ENCODE measurements around the gene SPATA1. TPM values are rescaled to one million over a fixed set of nuclear protein-coding genes. Genes with fewer than 3 reads are reported as not detected.

Gene SPATA1
- total RNA-seq, 2 donors from 2014 or later: 0.67 to 1.5 TPM

DNA sequence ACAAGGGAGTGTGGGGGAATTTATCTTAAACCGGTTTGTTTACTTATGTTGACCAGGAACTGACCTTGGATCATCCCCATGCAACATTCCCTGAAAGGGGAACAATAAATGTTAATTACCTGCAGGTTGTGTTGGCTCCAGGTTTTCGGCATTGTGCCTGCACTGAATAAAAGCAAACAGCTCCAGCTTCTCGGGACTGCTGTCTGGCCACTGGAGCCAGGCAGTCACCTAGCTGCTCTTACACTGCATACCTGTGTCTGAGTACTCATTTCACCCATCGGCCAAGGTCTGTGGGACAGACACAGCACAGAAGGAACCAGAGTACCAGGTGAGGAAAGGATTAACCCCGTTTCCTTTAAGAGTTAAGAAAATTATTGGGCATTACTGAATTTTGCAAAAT is 100.8 kb downstream of the SPATA1 start:
- Histone ChIP-seq H3K4me1 (peaks cover 0 to 20% of the 10 kb centered on the region in 2 donors), H3K27me3 (no peaks in the 10 kb centered on the region), H3K27ac (no peak overlapping the region), H3K4me3 (no peak overlapping the region), H3K9me3 (no peaks in the 10 kb centered on the region), H3K36me3 (no peaks in the 10 kb centered on the region)
- no peak for DNase-seq (ENCODE audit: low spot score)
- TF ChIP-seq CTCF (IDR thresholded peaks at IDR 0.05): no peak

DNA sequence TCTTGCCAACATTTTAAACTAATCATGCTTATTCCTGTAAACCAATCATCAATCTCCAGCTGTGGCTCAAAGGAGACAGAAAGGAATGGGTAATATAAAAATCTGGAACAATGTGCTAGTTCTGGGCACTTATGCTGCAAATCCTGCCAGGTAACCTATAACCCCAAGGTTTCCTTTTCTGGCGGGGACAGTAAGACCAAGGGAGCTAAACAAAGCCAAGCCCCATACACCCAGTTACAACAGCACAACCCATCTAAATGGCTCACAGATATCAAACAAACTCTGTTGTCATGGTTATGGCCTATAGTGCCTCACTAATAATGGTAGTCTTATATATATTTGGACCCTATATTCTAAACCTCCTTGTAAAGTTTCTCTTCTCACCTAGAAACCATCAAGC is 104.9 kb downstream of the SPATA1 start:
- Histone ChIP-seq H3K4me1 (no peaks in the 10 kb centered on the region), H3K27ac (no peak overlapping the region), H3K36me3 (no peaks in the 10 kb centered on the region), H3K27me3 (no peaks in the 10 kb centered on the region), H3K4me3 (no peak overlapping the region), H3K9me3 (no peaks in the 10 kb centered on the region)
- no peak for DNase-seq (ENCODE audit: low spot score)
- TF ChIP-seq CTCF (IDR thresholded peaks at IDR 0.05): no peak

- H3K27me3 ChIP-seq: no peaks in the 10 kb centered on the region
- no peaks in the 10 kb centered on the region for H3K9me3 ChIP-seq
- H3K27ac ChIP-seq: no peak overlapping the region
- no peaks in the 10 kb centered on the region for H3K36me3 ChIP-seq
- no peak overlapping the region for H3K4me3 ChIP-seq
- no peak for DNase-seq (ENCODE audit: low spot score)
- no peaks in the 10 kb centered on the region for H3K4me1 ChIP-seq
- no peak for TF ChIP-seq CTCF (IDR thresholded peaks at IDR 0.05)
Measured at GRCh38 chr1:84611796-84612195, 105.6 kb downstream of the SPATA1 start.

DNA sequence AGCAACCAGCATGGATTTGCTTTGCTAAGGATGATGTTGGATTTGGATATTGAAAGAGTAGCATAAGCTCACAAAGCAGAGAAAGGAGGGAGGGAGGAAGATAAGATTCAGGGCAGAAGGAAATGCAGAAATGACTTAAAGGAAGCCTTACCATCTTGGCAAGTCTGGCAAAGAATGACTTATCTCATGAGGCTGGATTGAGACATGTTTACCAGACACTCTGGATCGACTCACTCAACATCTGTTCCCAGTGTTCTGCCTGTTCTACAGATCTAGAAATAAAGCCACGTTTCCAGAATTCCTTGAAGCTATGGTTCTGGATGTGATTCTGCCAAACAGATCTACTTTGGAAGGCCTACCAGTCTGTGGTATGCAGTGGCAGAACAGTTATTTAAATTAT is 106.8 kb downstream of the SPATA1 start:
- no peak for DNase-seq (ENCODE audit: low spot score)
- TF ChIP-seq CTCF (IDR thresholded peaks at IDR 0.05): no peak
- Histone ChIP-seq H3K9me3 (no peaks in the 10 kb centered on the region), H3K27me3 (no peaks in the 10 kb centered on the region), H3K4me1 (no peaks in the 10 kb centered on the region), H3K27ac (no peak overlapping the region), H3K4me3 (no peak overlapping the region), H3K36me3 (no peaks in the 10 kb centered on the region)

DNA sequence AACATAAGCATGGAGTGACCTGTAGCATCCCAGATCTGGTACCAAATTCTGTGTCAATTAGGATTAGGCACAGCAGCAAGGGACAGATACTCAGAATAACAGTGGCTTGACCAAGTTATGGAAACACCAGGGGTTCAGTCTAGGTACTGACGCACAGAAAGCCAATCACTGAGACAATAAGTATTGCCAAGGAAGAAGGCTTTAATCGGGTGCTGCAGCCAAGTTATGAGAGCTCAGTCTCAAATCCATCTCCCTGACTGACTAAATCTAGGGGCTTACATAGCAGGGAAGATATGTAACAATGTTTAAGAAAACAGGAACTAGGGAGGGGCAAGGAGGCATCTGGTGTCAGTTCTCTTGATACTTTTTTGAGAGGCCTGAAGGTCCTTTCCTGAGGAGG is 107.7 kb downstream of the SPATA1 start:
- H3K4me3 ChIP-seq: no peak overlapping the region
- H3K9me3 ChIP-seq: no peaks in the 10 kb centered on the region
- no peaks in the 10 kb centered on the region for H3K27me3 ChIP-seq
- peaks cover 0 to 2% of the 10 kb centered on the region in 2 donors for H3K4me1 ChIP-seq
- no peaks in the 10 kb centered on the region for H3K36me3 ChIP-seq
- no peak overlapping the region for H3K27ac ChIP-seq
- DNase-seq (ENCODE audit: low spot score): no peak
- TF ChIP-seq CTCF (IDR thresholded peaks at IDR 0.05): no peak

DNA sequence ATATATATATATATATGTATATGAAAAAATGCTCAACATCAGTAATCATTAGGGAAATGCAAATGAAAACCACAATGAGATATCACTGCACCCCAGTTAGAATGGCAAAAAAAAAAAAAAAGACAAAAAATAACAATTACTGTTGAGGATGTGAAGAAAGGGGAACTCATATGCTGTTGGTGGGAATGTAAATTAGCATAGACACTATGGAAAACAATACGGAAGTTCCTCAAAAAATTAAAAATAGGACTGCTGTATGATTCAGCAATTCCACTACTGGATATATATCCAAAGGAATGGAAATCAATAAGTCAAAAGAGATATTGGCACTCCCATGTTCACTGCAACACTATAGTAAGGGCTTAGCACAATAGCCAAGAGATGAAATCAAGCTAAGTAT is 109.6 kb downstream of the SPATA1 start:
- H3K36me3 ChIP-seq: no peaks in the 10 kb centered on the region
- no peak overlapping the region for H3K27ac ChIP-seq
- no peaks in the 10 kb centered on the region for H3K27me3 ChIP-seq
- no peak for TF ChIP-seq CTCF (IDR thresholded peaks at IDR 0.05)
- peaks cover 0 to 20% of the 10 kb centered on the region in 2 donors for H3K4me1 ChIP-seq
- DNase-seq (ENCODE audit: low spot score): no peak
- no peak overlapping the region for H3K4me3 ChIP-seq
- H3K9me3 ChIP-seq: no peaks in the 10 kb centered on the region

Measured in right atrium auricular region (tissue), 2 donors.